Astrocyte (in vitro differentiated cells and primary cell): ENCODE measurements around the gene TMEM223. TPM values are rescaled to one million over a fixed set of nuclear protein-coding genes. Genes with fewer than 3 reads are reported as not detected.
A peak's percentile ranks its signal among the peaks of the same experiment; 100 is the strongest.

Source experiments
- DNase-seq: peaks from one replicate; pipeline ENCODE4 v3.0.0-alpha.2; 2010; ENCODE audit warnings: low read depth
- FAIRE-seq: peaks from 2 replicates; lab custom pipeline; 2011; peaks lifted over from hg19 to GRCh38; lab: Jason Lieb, UNC
- H2AFZ ChIP-seq: 2 replicates; pipeline ENCODE4 v1.6.0; 2012; ENCODE audit warnings: low read depth, low read length, inconsistent platforms
- H3K27ac ChIP-seq: 2 replicates; pipeline ENCODE4 v1.5.1; 2011; ENCODE audit warnings: low read depth, low read length, inconsistent platforms
- H3K27me3 ChIP-seq: 2 replicates; pipeline ENCODE4 v1.6.0; 2011; ENCODE audit warnings: low read length, inconsistent platforms; ENCODE audit not compliant: insufficient read depth
- H3K36me3 ChIP-seq: 2 replicates; pipeline ENCODE4 v1.5.1; 2011; ENCODE audit warnings: low read length, inconsistent platforms; ENCODE audit not compliant: insufficient read depth
- H3K4me1 ChIP-seq: 2 replicates; pipeline ENCODE4 v1.5.1; 2011; ENCODE audit warnings: low read length, inconsistent platforms; ENCODE audit not compliant: insufficient read depth
- H3K4me2 ChIP-seq: 2 replicates; pipeline ENCODE4 v1.6.0; 2012; ENCODE audit warnings: low read length, inconsistent platforms
- H3K4me3 ChIP-seq: 2 replicates; pipeline ENCODE4 v1.5.1; 2011; ENCODE audit warnings: low read depth, mild to moderate bottlenecking, low read length, inconsistent platforms; ENCODE audit not compliant: insufficient read depth
- H3K79me2 ChIP-seq: 2 replicates; pipeline ENCODE4 v1.6.0; 2012; ENCODE audit warnings: mild to moderate bottlenecking, low read length, inconsistent platforms; ENCODE audit not compliant: insufficient read depth
- H3K9ac ChIP-seq: 2 replicates; pipeline ENCODE4 v1.6.0; 2012; ENCODE audit warnings: mild to moderate bottlenecking, low read length, inconsistent platforms
- H3K9me3 ChIP-seq: 2 replicates; pipeline ENCODE4 v1.5.1; 2012; ENCODE audit warnings: low read depth, mild to moderate bottlenecking, low read length, inconsistent platforms; ENCODE audit not compliant: insufficient read depth
- H4K20me1 ChIP-seq: 2 replicates; pipeline ENCODE4 v1.6.0; 2012; ENCODE audit warnings: low read length, inconsistent platforms; ENCODE audit not compliant: insufficient read depth
- H3K27ac Mint-ChIP-seq: one replicate; pipeline ENCODE4 v1.8.0; 2021; ENCODE audit warnings: mild to moderate bottlenecking, mixed read lengths; ENCODE audit not compliant: unreplicated experiment
- H3K27me3 Mint-ChIP-seq: one replicate; pipeline ENCODE4 v1.8.0; 2021; ENCODE audit warnings: low read depth, mixed read lengths; ENCODE audit not compliant: unreplicated experiment
- H3K36me3 Mint-ChIP-seq: one replicate; pipeline ENCODE4 v1.8.0; 2021; ENCODE audit warnings: low read depth, mixed read lengths; ENCODE audit not compliant: unreplicated experiment
- H3K4me1 Mint-ChIP-seq: one replicate; pipeline ENCODE4 v1.8.0; 2021; ENCODE audit warnings: low read depth, mixed read lengths; ENCODE audit not compliant: unreplicated experiment
- H3K4me3 Mint-ChIP-seq: one replicate; pipeline ENCODE4 v1.8.0; 2021; ENCODE audit warnings: mild to moderate bottlenecking, moderate library complexity, mixed read lengths; ENCODE audit not compliant: unreplicated experiment
- H3K9me3 Mint-ChIP-seq: one replicate; pipeline ENCODE4 v1.8.0; 2021; ENCODE audit warnings: mild to moderate bottlenecking, mixed read lengths; ENCODE audit not compliant: unreplicated experiment
- CTCF ChIP-seq: IDR thresholded peaks from 2 replicates; pipeline ENCODE4 v1.5.1; 2011; ENCODE audit warnings: low read depth, mild to moderate bottlenecking, inconsistent platforms, low read length, moderate library complexity; ENCODE audit not compliant: insufficient read depth
- EZH2 ChIP-seq: IDR thresholded peaks from 2 replicates; pipeline ENCODE4 v1.6.1; 2012; ENCODE audit warnings: mild to moderate bottlenecking, low read length, inconsistent platforms; ENCODE audit not compliant: insufficient read depth
- total RNA-seq: library from RNA; stranded (reverse); gene quantifications from 2 replicates; pipeline ENCODE4 v1.2.1, GENCODE V29; 2021

TMEM223 gene
- total RNA-seq, 1 donor from 2014 or later = 7.8 TPM

- Histone ChIP-seq H3K4me3 (no peak overlapping the region), H3K27ac (no peak overlapping the region), H3K9me3 (no peaks in the 10 kb centered on the region), H3K27me3 (no peaks in the 10 kb centered on the region), H3K79me2 (peaks cover 33% of the 10 kb centered on the region), H2AFZ (no peak overlapping the region), H4K20me1 (peaks cover 31% of the 10 kb centered on the region), H3K9ac (peak overlapping the region; percentile 96), H3K36me3 (peaks cover 4% of the 10 kb centered on the region), H3K4me2 (peak overlapping the region; percentile 90), H3K4me1 (peaks cover 21% of the 10 kb centered on the region)
- Mint-ChIP-seq H3K27ac (peak overlapping the region; percentile 92), H3K36me3 (peaks cover 20% of the 10 kb centered on the region), H3K9me3 (no peaks in the 10 kb centered on the region), H3K4me3 (peak overlapping the region; percentile 98), H3K27me3 (no peaks in the 10 kb centered on the region), H3K4me1 (peaks cover 24% of the 10 kb centered on the region)
- TF ChIP-seq CTCF (no peak), EZH2 (no peak)
- FAIRE-seq (no peak), DNase-seq (peak; percentile 14)
Observed at GRCh38 chr11:62806611-62807121, 14.9 kb upstream of the TMEM223 start.

- no peak for FAIRE-seq
- no peaks in the 10 kb centered on the region for H3K27me3 Mint-ChIP-seq
- peak overlapping the region; percentile 92 for H3K27ac Mint-ChIP-seq
- TF ChIP-seq EZH2 (no peak), CTCF (no peak)
- Histone ChIP-seq H3K27me3 (no peaks in the 10 kb centered on the region), H3K27ac (peak overlapping the region; percentile 73), H2AFZ (peak overlapping the region; percentile 48), H3K9me3 (no peaks in the 10 kb centered on the region), H3K36me3 (peaks cover 11% of the 10 kb centered on the region), H3K4me1 (peaks cover 21% of the 10 kb centered on the region), H4K20me1 (peaks cover 38% of the 10 kb centered on the region), H3K9ac (peak overlapping the region; percentile 96), H3K4me2 (peak overlapping the region; percentile 90), H3K79me2 (peaks cover 40% of the 10 kb centered on the region), H3K4me3 (peak overlapping the region; percentile 85)
- peaks cover 24% of the 10 kb centered on the region for H3K4me1 Mint-ChIP-seq
- H3K4me3 Mint-ChIP-seq = peak overlapping the region; percentile 98
- H3K9me3 Mint-ChIP-seq = no peaks in the 10 kb centered on the region
- peaks cover 26% of the 10 kb centered on the region for H3K36me3 Mint-ChIP-seq
- peak; percentile 35 for DNase-seq
Observed at GRCh38 chr11:62805961-62806441, 14.2 kb upstream of the TMEM223 start.
